ENCODE results near the gene DPM3. TPM values are rescaled to one million over a fixed set of nuclear protein-coding genes. Genes with fewer than 3 reads are reported as not detected.

Gene DPM3
- total RNA-seq, 1 experiment from 2014 or later, result 28.5 TPM

GRCh38 chr1:155091071-155092051 is 49.0 kb downstream of the DPM3 start:
- DNase-seq (ENCODE audit: low read depth, low spot score), result peak; percentile 91
- in situ Hi-C loops (cut with HindIII; ENCODE audit: low pct_unique_long_range_greater_than_20kb, low sequenced_read_pairs), result no loop called here

Small RNA genes lying within 50 kb of the gene (small RNA-seq; reads per million reads assigned to genes)
- 0 reads per million in 2 experiments for gene HMGN2P18
- 0 reads per million in 2 experiments for gene RF00019

Other genes starting within 250 kb of the DPM3 start
- gene PMVK, start 203.8 kb downstream of the DPM3 start, total RNA-seq (2014; rRNA removed; shearing (Covaris generic)), result 10.4 and 19.0 TPM in 2 replicates
- 78.2 and 81.4 TPM in 2 replicates for gene PBXIP1, start 184.4 kb downstream of the DPM3 start, total RNA-seq (2014; rRNA removed; shearing (Covaris generic))
- gene PYGO2, start 178.7 kb downstream of the DPM3 start, total RNA-seq (2014; rRNA removed; shearing (Covaris generic)), result 26.9 and 30.2 TPM in 2 replicates
- gene SHC1, start 169.8 kb downstream of the DPM3 start, total RNA-seq (2014; rRNA removed; shearing (Covaris generic)), result 102 and 107 TPM in 2 replicates
- 122 and 157 TPM in 2 replicates for gene CKS1B, start 165.8 kb downstream of the DPM3 start, total RNA-seq (2014; rRNA removed; shearing (Covaris generic))
- 53.5 and 58.2 TPM in 2 replicates for gene FLAD1, start 157.2 kb downstream of the DPM3 start, total RNA-seq (2014; rRNA removed; shearing (Covaris generic))
- 0.48 and 1.2 TPM in 2 replicates for gene LENEP, start 146.9 kb downstream of the DPM3 start, total RNA-seq (2014; rRNA removed; shearing (Covaris generic))
- gene ZBTB7B, start 137.7 kb downstream of the DPM3 start, total RNA-seq (2014; rRNA removed; shearing (Covaris generic)), result 25.1 and 29.1 TPM in 2 replicates
- 0.18 TPM in 1 of 2 replicates, not detected in the other for gene DCST2, start 106.8 kb downstream of the DPM3 start, total RNA-seq (2014; rRNA removed; shearing (Covaris generic))
- not detected in 2 replicates for gene DCST1, start 106.7 kb downstream of the DPM3 start, total RNA-seq (2014; rRNA removed; shearing (Covaris generic))
- gene ADAM15, start 89.2 kb downstream of the DPM3 start, total RNA-seq (2014; rRNA removed; shearing (Covaris generic)), result 62.0 and 67.1 TPM in 2 replicates
- gene EFNA4, start 76.8 kb downstream of the DPM3 start, total RNA-seq (2014; rRNA removed; shearing (Covaris generic)), result 12.7 and 13.9 TPM in 2 replicates
- gene EFNA3, start 61.7 kb downstream of the DPM3 start, total RNA-seq (2014; rRNA removed; shearing (Covaris generic)), result 6.6 and 8.2 TPM in 2 replicates
- gene EFNA1, start 12.7 kb downstream of the DPM3 start, total RNA-seq (2014; rRNA removed; shearing (Covaris generic)), result 25.3 and 25.7 TPM in 2 replicates
- gene SLC50A1, start 4.7 kb downstream of the DPM3 start, total RNA-seq (2014; rRNA removed; shearing (Covaris generic)), result 57.4 and 61.6 TPM in 2 replicates
- 326 and 369 TPM in 2 replicates for gene KRTCAP2, start 32.8 kb upstream of the DPM3 start, total RNA-seq (2014; rRNA removed; shearing (Covaris generic))
- 0.85 and 1.3 TPM in 2 replicates for gene TRIM46, start 33.3 kb upstream of the DPM3 start, total RNA-seq (2014; rRNA removed; shearing (Covaris generic))
- 11.4 and 12.1 TPM in 2 replicates for gene THBS3, start 67.4 kb upstream of the DPM3 start, total RNA-seq (2014; rRNA removed; shearing (Covaris generic))
- gene MTX1, start 68.2 kb upstream of the DPM3 start, total RNA-seq (2014; rRNA removed; shearing (Covaris generic)), result 128 and 140 TPM in 2 replicates
- gene ENTREP3, start 115.0 kb upstream of the DPM3 start, total RNA-seq (2014; rRNA removed; shearing (Covaris generic)), result 6.3 and 7.9 TPM in 2 replicates
- gene SCAMP3, start 121.8 kb upstream of the DPM3 start, total RNA-seq (2014; rRNA removed; shearing (Covaris generic)), result 336 and 344 TPM in 2 replicates
- 16.4 and 28.1 TPM in 2 replicates for gene CLK2, start 133.0 kb upstream of the DPM3 start, total RNA-seq (2014; rRNA removed; shearing (Covaris generic))
- 2.9 and 3.3 TPM in 2 replicates for gene HCN3, start 136.9 kb upstream of the DPM3 start, total RNA-seq (2014; rRNA removed; shearing (Covaris generic))
- gene PKLR, start 160.9 kb upstream of the DPM3 start, total RNA-seq (2014; rRNA removed; shearing (Covaris generic)), result 0.11 TPM in 1 of 2 replicates, not detected in the other
- gene FDPS, start 168.3 kb upstream of the DPM3 start, total RNA-seq (2014; rRNA removed; shearing (Covaris generic)), result 202 and 212 TPM in 2 replicates
- 8.3 and 10.7 TPM in 2 replicates for gene RUSC1, start 180.4 kb upstream of the DPM3 start, total RNA-seq (2014; rRNA removed; shearing (Covaris generic))